GM18868 (cell line): ENCODE measurements around the gene PITPNC1.
"Not testable (repeated sequence)": the region's sequence is repeated elsewhere in the genome, so short reads cannot be mapped to it uniquely, and the experiment has no call there.

Experiments used
- ATAC-seq: cut with Tn5 transposase; IDR thresholded peaks from one replicate; pipeline ENCODE4 v1.9.1; 2021; ENCODE audit warnings: mild to moderate bottlenecking, moderate library complexity; ENCODE audit not compliant: unreplicated experiment

PITPNC1 gene

GRCh38 chr17:67570797-67571196 is 193.7 kb downstream of the PITPNC1 start:
- ATAC-seq, result no peak

GRCh38 chr17:67571478-67571877 is 194.4 kb downstream of the PITPNC1 start:
- no peak for ATAC-seq

- no peak for ATAC-seq
Observed at GRCh38 chr17:67573987-67574657, 197.0 kb downstream of the PITPNC1 start.

GRCh38 chr17:67574658-67575293 is 197.7 kb downstream of the PITPNC1 start:
- peak; percentile 24 for ATAC-seq

- ATAC-seq, result no peak
Observed at GRCh38 chr17:67575325-67575724, 198.2 kb downstream of the PITPNC1 start.

GRCh38 chr17:67576471-67577115 is 199.5 kb downstream of the PITPNC1 start:
- ATAC-seq, result no peak

- ATAC-seq, result no peak
Observed at GRCh38 chr17:67577429-67578141, 200.5 kb downstream of the PITPNC1 start.

- ATAC-seq, result peak; percentile 50
Observed at GRCh38 chr17:67578142-67578457, 201.0 kb downstream of the PITPNC1 start.

- not testable (repeated sequence) for ATAC-seq
Observed at GRCh38 chr17:67578679-67579405, 201.8 kb downstream of the PITPNC1 start.

GRCh38 chr17:67582673-67583081 is 205.6 kb downstream of the PITPNC1 start:
- no peak for ATAC-seq

GRCh38 chr17:67585077-67585602 is 208.1 kb downstream of the PITPNC1 start:
- no peak for ATAC-seq

- ATAC-seq, result no peak
Observed at GRCh38 chr17:67588326-67588725, 211.2 kb downstream of the PITPNC1 start.

- ATAC-seq, result peak; percentile 64
Observed at GRCh38 chr17:67594115-67594880, 217.2 kb downstream of the PITPNC1 start.

- ATAC-seq, result no peak
Observed at GRCh38 chr17:67600408-67600807, 223.3 kb downstream of the PITPNC1 start.

- no peak for ATAC-seq
Observed at GRCh38 chr17:67601897-67602296, 224.8 kb downstream of the PITPNC1 start.

- ATAC-seq, result no peak
Observed at GRCh38 chr17:67602444-67602843, 225.4 kb downstream of the PITPNC1 start.

- no peak for ATAC-seq
Observed at GRCh38 chr17:67602974-67603373, 225.9 kb downstream of the PITPNC1 start.

GRCh38 chr17:67605256-67605912 is 228.3 kb downstream of the PITPNC1 start:
- no peak for ATAC-seq

- no peak for ATAC-seq
Observed at GRCh38 chr17:67606471-67606870, 229.4 kb downstream of the PITPNC1 start.
